HG02840 (cell line): Measurements from ENCODE around the gene MACROD2.

Source experiments
- ATAC-seq: cut with Tn5 transposase; IDR thresholded peaks from one replicate; pipeline ENCODE4 v1.9.1; 2021; ENCODE audit warnings: mild to moderate bottlenecking, moderate library complexity, moderate number of reproducible peaks; ENCODE audit not compliant: unreplicated experiment, low FRiP score

The MACROD2 gene

GRCh38 chr20:14507711-14508110 lies 512.4 kb downstream of the MACROD2 start:
- no peak for ATAC-seq

- ATAC-seq = no peak
Observed at GRCh38 chr20:14510341-14510740, 515.0 kb downstream of the MACROD2 start.

- ATAC-seq = no peak
Observed at GRCh38 chr20:14512839-14513238, 517.5 kb downstream of the MACROD2 start.

- no peak for ATAC-seq
Observed at GRCh38 chr20:14518648-14519047, 523.3 kb downstream of the MACROD2 start.

DNA sequence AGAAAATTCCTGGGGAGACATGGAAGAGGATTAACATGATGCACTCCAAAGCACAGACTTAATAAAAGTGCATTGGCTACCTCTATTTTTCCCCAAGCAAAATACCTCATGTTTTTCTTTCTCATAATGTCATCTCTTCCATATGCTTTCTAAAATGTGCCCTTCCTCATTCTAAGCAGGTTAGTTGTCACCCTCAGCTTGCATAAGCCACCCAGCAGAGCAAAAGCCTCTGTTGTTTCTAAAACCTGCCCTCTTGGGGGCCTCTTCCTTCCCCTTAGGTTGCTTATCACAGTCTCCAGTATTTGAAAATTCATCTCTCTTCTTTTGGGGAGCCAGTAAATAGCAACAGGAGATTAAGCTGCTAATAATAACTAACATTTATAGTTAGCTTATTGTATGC lies 525.7 kb downstream of the MACROD2 start:
- no peak for ATAC-seq

DNA sequence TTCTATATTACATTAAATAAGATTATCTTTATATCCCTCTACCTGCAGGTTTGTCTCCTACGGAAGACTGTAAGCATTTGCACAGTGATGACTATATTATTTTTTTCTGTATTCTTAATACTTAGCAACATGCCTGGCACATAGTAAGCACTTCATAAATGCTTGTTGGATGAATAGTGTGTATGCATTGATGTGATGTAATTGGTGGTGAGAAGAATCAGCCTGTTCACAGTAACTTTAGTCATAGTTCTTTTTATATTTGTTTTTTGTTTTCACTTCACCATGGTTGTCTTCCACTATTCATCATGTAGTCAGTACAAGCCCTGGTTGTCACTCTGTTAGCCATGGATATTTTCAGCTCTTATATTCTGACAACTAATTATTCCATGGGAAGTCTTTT lies 526.1 kb downstream of the MACROD2 start:
- no peak for ATAC-seq

- no peak for ATAC-seq
Observed at GRCh38 chr20:14522595-14522994, 527.3 kb downstream of the MACROD2 start.

- ATAC-seq = no peak
Observed at GRCh38 chr20:14523090-14523489, 527.8 kb downstream of the MACROD2 start.

DNA sequence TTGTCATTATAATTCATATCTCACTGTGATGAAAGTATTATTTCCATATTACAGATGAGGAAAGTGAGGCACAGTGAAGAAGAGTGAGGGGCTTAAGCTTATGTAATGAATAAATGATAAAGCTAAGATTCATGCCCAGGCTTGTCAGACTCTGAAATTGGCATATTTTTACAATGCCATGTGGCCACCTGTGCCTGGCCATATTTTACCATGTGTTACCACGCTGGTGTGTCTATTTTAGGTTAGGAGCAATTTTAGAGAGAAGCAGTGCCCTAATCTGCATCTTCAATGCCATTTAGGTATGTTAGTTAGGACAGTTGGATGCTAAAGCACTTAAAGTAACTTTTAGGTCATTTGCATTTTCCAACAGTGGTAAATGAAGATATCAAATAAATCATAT lies 530.1 kb downstream of the MACROD2 start:
- no peak for ATAC-seq

DNA sequence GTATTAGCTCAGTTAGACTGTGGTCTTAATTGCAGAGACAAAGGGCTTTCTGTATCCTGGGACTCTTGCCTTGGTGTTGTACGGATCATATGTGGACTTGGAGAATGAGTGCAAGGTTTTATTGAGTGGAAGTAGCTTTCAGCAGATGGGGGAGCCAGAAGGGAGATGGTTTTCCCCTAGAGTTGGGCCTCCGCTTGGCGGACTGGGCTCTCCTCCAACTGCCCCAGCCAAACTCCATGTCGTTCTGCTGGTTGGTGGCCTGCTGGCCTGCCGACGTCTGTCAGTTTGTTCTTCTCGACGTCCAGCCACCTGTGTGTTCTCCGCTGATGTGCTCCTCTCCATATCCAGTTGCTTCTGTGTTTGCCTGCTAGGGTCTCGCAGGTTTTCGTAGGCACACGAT lies 531.6 kb downstream of the MACROD2 start:
- no peak for ATAC-seq

DNA sequence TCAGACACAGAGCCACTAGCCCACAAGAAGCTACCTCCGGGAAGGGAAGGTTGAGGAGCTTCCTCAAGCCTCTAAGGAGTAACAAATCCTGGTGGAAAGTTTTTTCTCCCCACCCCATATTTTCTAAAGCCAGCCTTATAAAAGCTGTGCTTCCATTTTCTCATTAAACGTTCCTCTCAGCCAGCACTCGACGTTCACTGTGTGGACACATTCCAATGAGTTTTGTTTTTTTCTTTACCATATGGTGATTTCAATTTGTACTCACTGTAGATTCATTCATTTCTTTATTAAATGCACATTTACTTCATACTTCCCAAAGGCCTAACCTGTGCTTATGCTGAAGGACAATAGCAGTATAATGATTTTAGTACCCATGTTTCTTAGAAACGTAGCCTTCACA lies 536.5 kb downstream of the MACROD2 start:
- ATAC-seq = no peak

GRCh38 chr20:14536738-14537137 lies 541.4 kb downstream of the MACROD2 start:
- ATAC-seq = no peak

GRCh38 chr20:14538433-14538832 lies 543.1 kb downstream of the MACROD2 start:
- peak; percentile 90 for ATAC-seq

DNA sequence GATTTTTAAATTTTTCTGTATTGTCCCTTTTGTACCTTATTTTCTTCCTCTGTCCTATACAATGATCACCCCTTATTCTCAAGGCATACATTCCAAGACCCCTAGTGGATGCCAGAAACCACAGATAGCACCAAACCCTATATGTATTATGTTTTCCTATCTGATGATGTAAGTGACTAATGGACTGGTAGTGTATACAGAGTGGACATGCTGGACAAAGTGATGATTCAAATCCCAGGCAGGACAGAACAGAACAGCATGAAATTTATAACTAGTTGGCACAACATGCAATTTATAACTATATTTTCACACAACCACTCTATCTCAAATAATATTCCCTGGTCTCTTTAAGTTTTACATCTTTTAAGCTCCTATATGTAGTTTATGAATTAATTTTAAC lies 547.7 kb downstream of the MACROD2 start:
- ATAC-seq = no peak

GRCh38 chr20:14544688-14545087 lies 549.4 kb downstream of the MACROD2 start:
- no peak for ATAC-seq

GRCh38 chr20:14550655-14551054 lies 555.3 kb downstream of the MACROD2 start:
- no peak for ATAC-seq

DNA sequence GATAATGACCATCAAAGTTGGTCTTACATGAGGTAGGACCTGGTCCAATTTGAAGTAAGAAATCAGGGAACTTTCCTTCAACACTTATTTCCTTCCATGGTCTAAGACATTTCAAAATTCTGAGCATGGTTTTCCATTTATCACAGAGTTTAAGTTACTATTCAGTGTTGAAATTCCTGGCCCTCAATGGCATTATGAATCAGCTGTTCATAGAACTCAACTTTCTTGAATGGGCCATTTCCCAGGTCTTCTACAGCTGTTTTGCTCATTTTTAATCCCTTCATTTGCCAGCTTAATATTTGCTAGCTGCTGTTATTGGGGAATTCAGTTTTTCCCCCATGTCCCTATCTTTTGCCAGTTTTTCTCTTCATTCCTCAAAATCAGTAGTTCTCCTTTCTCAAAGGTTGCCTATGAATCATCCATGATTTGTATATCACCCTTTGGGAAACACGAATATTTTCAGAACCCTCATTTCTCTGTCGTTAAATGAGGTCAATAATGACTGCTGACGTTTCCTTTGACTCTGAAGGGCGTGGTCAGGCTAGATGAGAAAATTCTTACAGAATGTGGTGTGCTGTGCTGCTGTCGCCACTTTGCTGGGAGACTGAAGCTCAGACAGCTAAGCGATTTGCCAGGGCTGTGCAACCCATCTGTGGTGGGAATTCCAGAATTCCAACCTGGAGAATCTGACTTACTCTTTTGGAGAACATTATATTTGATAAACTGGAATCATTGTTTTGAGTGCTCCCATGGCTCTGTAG lies 558.6 kb downstream of the MACROD2 start:
- no peak for ATAC-seq

DNA sequence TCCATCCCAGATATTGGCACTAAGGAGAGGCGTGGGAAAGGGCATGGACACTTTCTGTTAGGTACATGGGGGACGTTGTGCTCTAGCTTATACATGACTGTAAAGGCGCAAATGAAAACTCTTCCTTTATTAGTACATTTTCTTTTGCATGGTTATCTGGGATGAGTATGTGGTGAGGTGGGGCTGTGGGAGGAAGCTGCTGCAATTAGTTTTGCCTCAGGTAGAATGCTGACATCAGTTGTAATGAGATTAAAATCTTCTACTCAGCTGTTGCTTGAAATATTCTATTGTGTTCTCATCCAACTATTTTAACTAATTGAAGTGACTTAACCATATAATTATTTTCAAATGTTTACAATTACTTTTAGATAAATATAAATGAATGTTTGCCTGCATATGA lies 560.4 kb downstream of the MACROD2 start:
- no peak for ATAC-seq

DNA sequence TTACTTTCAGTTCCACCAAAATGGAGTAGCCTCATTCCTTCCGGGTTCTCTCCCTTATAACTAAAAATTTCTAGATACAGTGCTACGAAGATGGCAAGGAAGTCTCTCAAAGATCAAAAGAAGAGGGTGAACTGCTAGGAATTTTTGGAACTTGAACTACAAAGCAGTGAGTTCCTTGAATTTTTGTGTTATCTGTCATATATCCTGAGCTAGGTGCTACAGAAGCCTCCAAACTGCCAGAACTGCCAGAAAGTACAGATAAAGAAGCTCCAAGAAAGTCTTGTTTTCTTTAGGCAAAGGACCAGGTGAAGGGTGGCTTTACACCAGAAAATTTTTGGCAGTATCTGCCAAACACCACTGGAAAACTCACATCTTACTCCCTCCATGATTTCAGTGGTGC lies 560.9 kb downstream of the MACROD2 start:
- ATAC-seq = no peak

GRCh38 chr20:14559612-14560011 lies 564.3 kb downstream of the MACROD2 start:
- no peak for ATAC-seq

- ATAC-seq = no peak
Observed at GRCh38 chr20:14561741-14562221, 566.5 kb downstream of the MACROD2 start.

GRCh38 chr20:14562981-14563380 lies 567.7 kb downstream of the MACROD2 start:
- ATAC-seq = no peak

DNA sequence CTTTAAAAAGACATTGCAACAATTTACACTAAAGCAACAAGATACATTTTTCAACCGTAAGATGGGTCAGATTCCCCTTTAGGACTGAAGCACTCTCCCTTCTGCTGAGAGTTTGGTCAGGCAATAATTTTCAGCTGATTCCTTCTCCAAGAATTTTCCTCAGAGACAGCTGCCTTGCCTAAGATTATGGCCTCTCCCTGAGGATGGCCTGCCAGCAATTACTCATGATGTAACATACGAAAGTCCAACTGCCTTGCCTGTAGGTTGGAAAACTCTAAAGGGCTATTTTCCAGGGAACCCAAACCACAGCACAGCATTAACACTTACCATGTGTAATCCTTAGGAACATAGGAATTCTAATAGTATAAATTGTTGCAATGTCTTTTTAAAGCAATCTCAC lies 571.2 kb downstream of the MACROD2 start:
- ATAC-seq = no peak
